H1 (cell line): Measurements from ENCODE around the gene NSA2. TPM values are rescaled to one million over a fixed set of nuclear protein-coding genes. Genes with fewer than 3 reads are reported as not detected.
A peak's percentile ranks its signal among the peaks of the same experiment; 100 is the strongest.

Experiments
- CTCF ChIA-PET: fragments of 300-600 bp; sonication (Branson Sonifier 250); formaldehyde crosslinking; loops from one replicate; lab custom pipeline; 2021; ENCODE audit not compliant: partially characterized antibody; lab: Charles Lee
- POLR2A ChIA-PET: fragments of 300-600 bp; sonication (Branson Sonifier 250); formaldehyde crosslinking; loops from one replicate; lab custom pipeline; 2021; ENCODE audit warnings: inconsistent platforms; ENCODE audit not compliant: partially characterized antibody; lab: Charles Lee
- DNase-seq, 2 experiments: peaks; one replicate each; pipeline versions ENCODE4 v3.0.0 to v3.0.0-alpha.2; 2010 to 2022; ENCODE audit warnings: low spot score in 2 of 2, low read depth in 1 of 2, mixed read lengths in 1 of 2
- FAIRE-seq: peaks from 2 replicates; lab custom pipeline; 2011; peaks lifted over from hg19 to GRCh38; lab: Jason Lieb, UNC
- H2AFZ ChIP-seq: 2 replicates; pipeline ENCODE4 v1.8.1; 2012; ENCODE audit warnings: low read length, inconsistent platforms
- H2AK5ac ChIP-seq: 2 replicates; pipeline ENCODE4 v1.6.1; 2013; ENCODE audit warnings: low read depth, low read length
- H2BK120ac ChIP-seq: replicated peaks from 2 replicates; pipeline ENCODE3; 2013; ENCODE audit warnings: low read depth, low read length, inconsistent platforms
- H2BK12ac ChIP-seq: 2 replicates; pipeline ENCODE4 v1.6.1; 2013; ENCODE audit warnings: low read depth, low read length
- H2BK15ac ChIP-seq: 2 replicates; pipeline ENCODE4 v1.6.1; 2013; ENCODE audit warnings: low read length
- H2BK20ac ChIP-seq: 2 replicates; pipeline ENCODE4 v1.6.1; 2013; ENCODE audit warnings: low read length
- H2BK5ac ChIP-seq: 2 replicates; pipeline ENCODE4 v1.6.1; 2013; ENCODE audit warnings: low read depth, low read length
- H3K14ac ChIP-seq: 2 replicates; pipeline ENCODE4 v1.6.1; 2013; ENCODE audit warnings: inconsistent platforms; ENCODE audit not compliant: insufficient read length
- H3K18ac ChIP-seq: 2 replicates; pipeline ENCODE4 v1.6.1; 2013; ENCODE audit warnings: low read length; ENCODE audit errors: extremely low read depth
- H3K23ac ChIP-seq: 2 replicates; pipeline ENCODE4 v1.6.1; 2013; ENCODE audit warnings: inconsistent platforms; ENCODE audit not compliant: insufficient read length
- H3K23me2 ChIP-seq: 2 replicates; pipeline ENCODE4 v1.6.1; 2013; ENCODE audit warnings: low read depth, low read length
- H3K27ac ChIP-seq: 2 replicates; pipeline ENCODE4 v1.6.1; 2011; ENCODE audit warnings: low read depth, low read length, inconsistent platforms
- H3K27me3 ChIP-seq, 4 experiments: replicated peaks in 1 of 4; 1 replicate in 1 of 4; 2 replicates in 3 of 4; pipeline versions ENCODE4 v1.6.1 to v1.8.1; 2011 to 2013; ENCODE audit warnings: low read length in 3 of 4, mild to moderate bottlenecking in 3 of 4, inconsistent platforms in 2 of 4, mixed read lengths in 2 of 4, moderate library complexity in 1 of 4; ENCODE audit not compliant: control insufficient read depth in 3 of 4, insufficient read depth in 3 of 4; ENCODE audit errors: extremely low read depth in 1 of 4
- H3K36me3 ChIP-seq, 4 experiments: 2 replicates each; pipeline versions ENCODE4 v1.6.1 to v1.8.1; 2011 to 2013; ENCODE audit warnings: mild to moderate bottlenecking in 4 of 4, low read length in 3 of 4, moderate library complexity in 2 of 4, control low read depth in 1 of 4, inconsistent platforms in 1 of 4; ENCODE audit not compliant: insufficient read depth in 4 of 4, control insufficient read depth in 2 of 4
- H3K4ac ChIP-seq: replicated peaks from 2 replicates; pipeline ENCODE3; 2013; ENCODE audit warnings: low read length, low read depth, mixed read lengths, inconsistent platforms; ENCODE audit not compliant: insufficient read length
- H3K4me1 ChIP-seq, 4 experiments: replicated peaks in 1 of 4; 1 replicate in 1 of 4; 2 replicates in 3 of 4; pipeline versions ENCODE4 v1.6.1 to v1.8.1; 2011 to 2013; ENCODE audit warnings: low read length in 3 of 4, inconsistent platforms in 2 of 4, mixed read lengths in 1 of 4; ENCODE audit not compliant: insufficient read depth in 4 of 4, control insufficient read depth in 3 of 4
- H3K4me2 ChIP-seq, 2 experiments: 2 replicates each; pipeline versions ENCODE4 v1.6.1 to v1.8.1; 2011 to 2013; ENCODE audit warnings: low read depth in 2 of 2, low read length in 2 of 2, control low read depth in 1 of 2, inconsistent platforms in 1 of 2, mild to moderate bottlenecking in 1 of 2; ENCODE audit not compliant: insufficient read depth in 1 of 2
- H3K4me3 ChIP-seq, 4 experiments: fragments of 200-600, 300-600 bp in 1 of 4; sonication (generic), shearing (Covaris generic), sonication (Bioruptor Twin) in 1 of 4; 2 replicates each; pipeline versions ENCODE4 v1.5.1 to v1.8.1; 2011 to 2016; ENCODE audit warnings: low read length in 4 of 4, low read depth in 3 of 4, control low read depth in 2 of 4, inconsistent platforms in 2 of 4, mild to moderate bottlenecking in 2 of 4, mixed read lengths in 1 of 4, moderate library complexity in 1 of 4; ENCODE audit not compliant: insufficient read depth in 2 of 4; ENCODE audit errors: extremely low read depth in 1 of 4
- H3K56ac ChIP-seq: replicated peaks from 2 replicates; pipeline ENCODE3; 2013; ENCODE audit warnings: low read depth, mild to moderate bottlenecking, mixed read lengths, low read length, inconsistent platforms; ENCODE audit not compliant: insufficient read length
- H3K79me1 ChIP-seq: 2 replicates; pipeline ENCODE4 v1.6.1; 2013; ENCODE audit warnings: low read depth, low read length, control low read depth
- H3K79me2 ChIP-seq, 2 experiments: 2 replicates each; pipeline versions ENCODE4 v1.6.1 to v1.8.1; 2012 to 2013; ENCODE audit warnings: low read length in 2 of 2, mild to moderate bottlenecking in 2 of 2, inconsistent platforms in 1 of 2; ENCODE audit not compliant: insufficient read depth in 2 of 2, control insufficient read depth in 1 of 2
- H3K9ac ChIP-seq, 4 experiments: replicated peaks in 1 of 4; 1 replicate in 1 of 4; 2 replicates in 3 of 4; pipeline versions ENCODE4 v1.6.1 to v1.8.1; 2011 to 2013; ENCODE audit warnings: low read depth in 3 of 4, low read length in 3 of 4, control low read depth in 2 of 4, mild to moderate bottlenecking in 2 of 4, moderate library complexity in 2 of 4, inconsistent platforms in 1 of 4; ENCODE audit errors: extremely low read depth in 1 of 4
- H3K9me3 ChIP-seq, 2 experiments: 2 replicates each; pipeline versions ENCODE4 v1.6.1 to v1.8.1; 2012 to 2013; ENCODE audit warnings: mild to moderate bottlenecking in 2 of 2, moderate library complexity in 2 of 2, control low read depth in 1 of 2, inconsistent platforms in 1 of 2, low read depth in 1 of 2, low read length in 1 of 2, mixed read lengths in 1 of 2; ENCODE audit not compliant: insufficient read depth in 2 of 2
- H4K20me1 ChIP-seq, 2 experiments: replicated peaks in 1 of 2; 2 replicates each; pipeline versions ENCODE3 to v1.8.1; 2011 to 2013; ENCODE audit warnings: inconsistent platforms in 2 of 2, low read length in 2 of 2, mild to moderate bottlenecking in 1 of 2; ENCODE audit not compliant: insufficient read depth in 2 of 2, control insufficient read depth in 1 of 2
- H4K5ac ChIP-seq: 2 replicates; pipeline ENCODE4 v1.6.1; 2013; ENCODE audit warnings: low read length, low read depth, mixed read lengths, inconsistent platforms; ENCODE audit not compliant: insufficient read length
- H4K8ac ChIP-seq: 2 replicates; pipeline ENCODE4 v1.8.0; 2013; ENCODE audit warnings: mild to moderate bottlenecking, moderate library complexity, low read length, inconsistent platforms; ENCODE audit not compliant: insufficient read depth; ENCODE audit errors: extremely low read depth
- H4K91ac ChIP-seq: replicated peaks from 2 replicates; pipeline ENCODE3; 2013; ENCODE audit warnings: low read length, mixed read lengths, inconsistent platforms; ENCODE audit not compliant: insufficient read length
- CEBPB ChIP-seq: IDR thresholded peaks from 2 replicates; pipeline ENCODE4 v1.6.1; 2012; ENCODE audit warnings: low read depth, low read length
- CTCF ChIP-seq, 3 experiments: IDR thresholded peaks; 1 replicate in 2 of 3; 2 replicates in 1 of 3; pipeline versions ENCODE4 v1.5.1 to v1.6.1; 2011; ENCODE audit warnings: low read length in 3 of 3, mild to moderate bottlenecking in 3 of 3, inconsistent platforms in 2 of 3, low read depth in 1 of 3, moderate library complexity in 1 of 3; ENCODE audit not compliant: insufficient read depth in 1 of 3; ENCODE audit errors: control extremely low read depth in 1 of 3
- MAFK ChIP-seq: IDR thresholded peaks from 2 replicates; pipeline ENCODE4 v1.6.1; 2012; ENCODE audit warnings: low read depth, mild to moderate bottlenecking, improper control_type of control experiment, low read length
- POLR2AphosphoS5 ChIP-seq: IDR thresholded peaks from 2 replicates; pipeline ENCODE4 v1.6.1; 2011; ENCODE audit warnings: low read depth, low read length
- RAD21 ChIP-seq, 2 experiments: IDR thresholded peaks in 1 of 2; conservative IDR thresholded peaks in 1 of 2; 2 replicates each; pipeline ENCODE4 v1.6.1; 2011; ENCODE audit warnings: low read depth in 2 of 2, low read length in 2 of 2, improper control_type of control experiment in 1 of 2, inconsistent platforms in 1 of 2, mild to moderate bottlenecking in 1 of 2, moderate library complexity in 1 of 2
- WGBS, 2 experiments: shearing (Covaris generic) in 1 of 2; methylation state at CpG; one replicate each; pipeline versions ENCODE4 v1.1.6 to v1.1.7; 2013 to 2015; ENCODE audit warnings: low lambda C conversion rate in 2 of 2, mixed read lengths in 2 of 2, inconsistent platforms in 1 of 2, low coverage in 1 of 2, missing lambda C conversion rate in 1 of 2; ENCODE audit not compliant: insufficient replicate concordance in 2 of 2, insufficient coverage in 1 of 2, insufficient read length in 1 of 2; ENCODE audit errors: extremely low coverage in 1 of 2, missing lambda C conversion rate in 1 of 2; 5-methylcytosine and 5-hydroxymethylcytosine counted together
- polyA plus RNA-seq, 7 experiments: library from polyadenylated mRNA; depleted of rRNA in 3 of 7; stranded (reverse) in 5 of 7; unstranded in 2 of 7; fragments of >200 nt in 5 of 7; fragments of 200-250 nt in 2 of 7; gene quantifications; 1 replicate in 5 of 7; 2 replicates in 1 of 7; 4 replicates in 1 of 7; pipeline versions ENCODE4 v1.2.1 to v1.2.3, GENCODE V29; 2011 to 2013; ENCODE audit warnings: missing spikeins in 2 of 7, mixed read lengths in 2 of 7
- total RNA-seq: library from RNA; stranded (reverse); fragmentation: NEBNext Ultra II Directional; extraction: Animal tissue kit (Norgen Biotek cat#: 25700); gene quantifications from 2 replicates; pipeline ENCODE4 v1.2.1, GENCODE V29; 2021
- TF ChIP-seq, protein P1 (sequence below): IDR thresholded peaks from 2 replicates; pipeline ENCODE4 v1.6.1; 2011; ENCODE audit warnings: low read depth, mild to moderate bottlenecking, low read length; ENCODE audit not compliant: insufficient read depth

The NSA2 gene
- total and polyA plus RNA-seq, 2 of the 8 experiments (the other 6 are each of a cell fraction or from before 2014, with no cell fraction given): 17.0 to 68.7 TPM

- Histone ChIP-seq H3K79me2 (peaks cover 12 to 45% of the 10 kb centered on the region in 2 experiments), H3K23ac (no peak overlapping the region), H2BK20ac (no peak overlapping the region), H3K9ac (peak overlapping the region in 3 of 4 experiments; percentile 49 to 54 (median 49); a peak in 6 of 7 replicates), H2BK15ac (no peak overlapping the region; the same call in 1 of the 2 replicates), H3K4me1 (peaks cover 0 to 4% (median 2%) of the 10 kb centered on the region in 4 experiments; a peak in 2 of 7 replicates), H3K4me3 (peak overlapping the region; percentile 86 to 100 (median 93)), H3K79me1 (peaks cover 3% of the 10 kb centered on the region; the same call in 1 of the 2 replicates), H4K91ac (no peak overlapping the region), H3K36me3 (peaks cover 0 to 33% (median 17%) of the 10 kb centered on the region in 4 experiments; a peak in 7 of 8 replicates), H3K56ac (no peak overlapping the region), H3K14ac (no peak overlapping the region), H3K27me3 (no peaks in the 10 kb centered on the region), H2BK5ac (no peak overlapping the region), H3K4ac (no peak overlapping the region), H3K27ac (no peak overlapping the region), H2BK120ac (no peak overlapping the region), H3K4me2 (peak overlapping the region; percentile 67 to 84), H3K9me3 (no peaks in the 10 kb centered on the region), H4K5ac (no peak overlapping the region), H3K18ac (no peak overlapping the region), H3K23me2 (no peaks in the 10 kb centered on the region; the same call in 1 of the 2 replicates), H4K8ac (no peak overlapping the region), H2AFZ (peak overlapping the region; percentile 92), H4K20me1 (peaks cover 0 to 3% of the 10 kb centered on the region in 2 experiments), H2AK5ac (no peak overlapping the region), H2BK12ac (no peak overlapping the region)
- 7% methylated on average over 10 of the region's 10 CpGs; no CpG with 5 or more reads in 1 of the 2 experiments for WGBS, 2 experiments
- ChIA-PET POLR2A (interaction anchor here (0.7 to 1.5 kb wide), 4 partner anchors 8 to 644 kb away, joined by 3 to 8 read pairs (median 6); partner anchors contain the start of gene FAM169A), CTCF (interaction anchor here (0.7 to 2.7 kb wide), 18 partner anchors 8 to 284 kb away, joined by 3 to 10 read pairs (median 4); no protein-coding TSS in a partner anchor)
- TF ChIP-seq CEBPB: no peak
- TF ChIP-seq MAFK: no peak
- no peak for TF ChIP-seq POLR2AphosphoS5
- peak; percentile 17 to 24; a peak in 2 of 4 replicates for TF ChIP-seq RAD21 (IDR thresholded peaks at IDR 0.05 in 1 of 2, conservative IDR thresholded peaks at IDR 0.05 in 1 of 2; ENCODE audit: low read depth in 2 of 2, low read length in 2 of 2)
- TF ChIP-seq CTCF (IDR thresholded peaks at IDR 0.05; ENCODE audit: control extremely low read depth in 1 of 3, insufficient read depth in 1 of 3, low read depth in 1 of 3, low read length in 3 of 3): peak in 2 of 3 experiments; percentile 8 to 47; a peak in 2 of 4 replicates
- TF ChIP-seq, protein P1, sequence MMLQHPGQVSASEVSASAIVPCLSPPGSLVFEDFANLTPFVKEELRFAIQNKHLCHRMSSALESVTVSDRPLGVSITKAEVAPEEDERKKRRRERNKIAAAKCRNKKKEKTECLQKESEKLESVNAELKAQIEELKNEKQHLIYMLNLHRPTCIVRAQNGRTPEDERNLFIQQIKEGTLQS: no peak
- FAIRE-seq (no peak), DNase-seq (no peak)
Observed at GRCh38 chr5:74766418-74766848, 616 bp upstream of the NSA2 start.
